ENCODE measurements around the gene LRRC75B. TPM values are rescaled to one million over a fixed set of nuclear protein-coding genes. Genes with fewer than 3 reads are reported as not detected.

Gene LRRC75B
- total and polyA plus RNA-seq, 2 donors (not counting 3 experiments of a cell fraction or from before 2014, with no cell fraction given) = 8.9 to 15.0 TPM

- H3K9me1 ChIP-seq (replicated peaks; ENCODE audit: control insufficient read depth, extremely low read depth, insufficient read depth, low read length) = no peaks in the 10 kb centered on the region
- DNase-seq (ENCODE audit: low read depth, low spot score) (no peak), FAIRE-seq (no peak)
- BruUV-seq (replicated peaks) = no TSS peak
- no peak overlapping the region for H3K9ac ChIP-seq (replicated peaks; ENCODE audit: extremely low read depth, insufficient read depth, low read length)
- no peak overlapping the region for H3K4me2 ChIP-seq (ENCODE audit: insufficient read depth, low read length)
- no peaks in the 10 kb centered on the region for H3K79me2 ChIP-seq (ENCODE audit: control insufficient read depth, insufficient read depth, low read length)
- no peak overlapping the region for H3K27ac ChIP-seq (ENCODE audit: insufficient read depth, low read depth, low read length)
- peaks cover 3 to 47% of the 10 kb centered on the region in 2 experiments for H3K36me3 ChIP-seq (ENCODE audit: control insufficient read depth in 2 of 2, extremely low read depth in 1 of 2, insufficient read depth in 2 of 2, low read length in 2 of 2)
- TF ChIP-seq JUN (IDR thresholded peaks at IDR 0.05; ENCODE audit: borderline replicate concordance, insufficient read depth, insufficient read length, low read depth) = no peak
- TF ChIP-seq MYC (IDR thresholded peaks at IDR 0.05; ENCODE audit: low read depth, low read length) = no peak
- TF ChIP-seq POLR2A (IDR thresholded peaks at IDR 0.05; ENCODE audit: low read depth, low read length) = no peak
- no peak for TF ChIP-seq FOS (IDR thresholded peaks at IDR 0.05; ENCODE audit: borderline replicate concordance, insufficient read depth, low read length)
- TF ChIP-seq POLR2AphosphoS5 (IDR thresholded peaks at IDR 0.05; ENCODE audit: insufficient read depth, low read depth, low read length) = no peak
- TF ChIP-seq, protein P1, sequence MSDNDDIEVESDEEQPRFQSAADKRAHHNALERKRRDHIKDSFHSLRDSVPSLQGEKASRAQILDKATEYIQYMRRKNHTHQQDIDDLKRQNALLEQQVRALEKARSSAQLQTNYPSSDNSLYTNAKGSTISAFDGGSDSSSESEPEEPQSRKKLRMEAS (IDR thresholded peaks at IDR 0.05; ENCODE audit: insufficient read depth, insufficient read length) = no peak
- no peak for TF ChIP-seq CTCF (IDR thresholded peaks at IDR 0.05; ENCODE audit: extremely low read depth in 1 of 2, insufficient read depth in 1 of 2, low read depth in 1 of 2, low read length in 2 of 2)
- TF ChIP-seq EZH2 (IDR thresholded peaks at IDR 0.05; ENCODE audit: borderline replicate concordance, low read depth, low read length, severe bottlenecking) = no peak
- TF ChIP-seq GATA2 (IDR thresholded peaks at IDR 0.05; ENCODE audit: insufficient read depth, insufficient read length, low read depth, low read length) = no peak
- H3K9me3 ChIP-seq (replicated peaks; ENCODE audit: control insufficient read depth, insufficient read depth, low read length) = no peaks in the 10 kb centered on the region
- no peaks in the 10 kb centered on the region for H4K20me1 ChIP-seq (replicated peaks; ENCODE audit: control insufficient read depth, extremely low read depth, insufficient read depth, low read length)
- ChIA-PET CTCF (interaction anchor here (1.2 kb wide), 1 partner anchor 17 kb away, joined by 4 read pairs; no protein-coding TSS in a partner anchor), POLR2A (no interaction called here)
- dilution Hi-C loops (cut with MboI; ENCODE audit: extremely low pct_ligation_motif_present, low sequenced_read_pairs) = no loop called here
- intact Hi-C loops (cut with micrococcal nuclease) = no loop called here
- no peak overlapping the region for H2AFZ ChIP-seq (ENCODE audit: low read depth, low read length)
- H3K4me1 ChIP-seq (ENCODE audit: control insufficient read depth, extremely low read depth, insufficient read depth, low read length) = peaks cover 3% of the 10 kb centered on the region
- no peaks in the 10 kb centered on the region for H3K27me3 ChIP-seq (ENCODE audit: control insufficient read depth in 2 of 2, insufficient read depth in 2 of 2, low read length in 2 of 2)
- no peak overlapping the region for H3K4me3 ChIP-seq (replicated peaks in 1 of 3; ENCODE audit: insufficient read depth in 1 of 3, low read depth in 1 of 3, low read length in 3 of 3)
Observed at GRCh38 chr22:24542641-24543040, 50.2 kb downstream of the LRRC75B start.
